Measurements from ENCODE around the gene NPY. TPM values are rescaled to one million over a fixed set of nuclear protein-coding genes. Genes with fewer than 3 reads are reported as not detected.
"Not testable (repeated sequence)": the region's sequence is repeated elsewhere in the genome, so short reads cannot be mapped to it uniquely, and the experiment has no call there.

The NPY gene
- not detected for total RNA-seq

DNA sequence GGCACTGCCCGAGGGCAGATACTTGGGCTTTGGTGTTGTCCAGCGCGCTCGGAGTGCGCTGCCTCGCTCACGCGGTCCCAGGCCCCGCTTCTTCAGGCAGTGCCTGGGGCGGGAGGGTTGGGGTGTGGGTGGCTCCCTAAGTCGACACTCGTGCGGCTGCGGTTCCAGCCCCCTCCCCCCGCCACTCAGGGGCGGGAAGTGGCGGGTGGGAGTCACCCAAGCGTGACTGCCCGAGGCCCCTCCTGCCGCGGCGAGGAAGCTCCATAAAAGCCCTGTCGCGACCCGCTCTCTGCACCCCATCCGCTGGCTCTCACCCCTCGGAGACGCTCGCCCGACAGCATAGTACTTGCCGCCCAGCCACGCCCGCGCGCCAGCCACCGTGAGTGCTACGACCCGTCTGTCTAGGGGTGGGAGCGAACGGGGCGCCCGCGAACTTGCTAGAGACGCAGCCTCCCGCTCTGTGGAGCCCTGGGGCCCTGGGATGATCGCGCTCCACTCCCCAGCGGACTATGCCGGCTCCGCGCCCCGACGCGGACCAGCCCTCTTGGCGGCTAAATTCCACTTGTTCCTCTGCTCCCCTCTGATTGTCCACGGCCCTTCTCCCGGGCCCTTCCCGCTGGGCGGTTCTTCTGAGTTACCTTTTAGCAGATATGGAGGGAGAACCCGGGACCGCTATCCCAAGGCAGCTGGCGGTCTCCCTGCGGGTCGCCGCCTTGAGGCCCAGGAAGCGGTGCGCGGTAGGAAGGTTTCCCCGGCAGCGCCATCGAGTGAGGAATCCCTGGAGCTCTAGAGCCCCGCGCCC lies at the start of gene NPY:
Gene NPY, plus strand, starts transcription at position 294 of the 802 bp plus-strand sequence. CDS start 1,051 bp downstream, outside the sequence.
- no peak for DNase-seq (ENCODE audit: low spot score)

DNA sequence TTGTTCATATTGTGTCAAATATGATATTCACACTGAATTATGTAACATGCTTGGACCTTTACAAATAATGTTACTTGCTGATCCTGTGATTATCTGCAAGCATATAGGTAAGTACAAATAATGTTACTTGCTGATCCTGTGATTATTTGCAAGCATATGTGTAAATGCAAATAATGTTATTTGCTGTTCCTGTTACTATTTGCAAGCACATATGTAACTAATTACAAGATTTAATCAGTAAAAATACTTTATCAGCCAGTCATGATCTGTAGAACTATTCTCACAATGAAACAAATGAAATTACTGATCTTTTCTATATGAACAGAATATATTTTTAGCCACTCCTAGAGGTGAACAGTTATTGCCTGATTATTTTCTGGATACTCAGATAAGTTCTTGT lies 44.7 kb upstream of the NPY start:
- no peak for DNase-seq (ENCODE audit: low spot score)

DNA sequence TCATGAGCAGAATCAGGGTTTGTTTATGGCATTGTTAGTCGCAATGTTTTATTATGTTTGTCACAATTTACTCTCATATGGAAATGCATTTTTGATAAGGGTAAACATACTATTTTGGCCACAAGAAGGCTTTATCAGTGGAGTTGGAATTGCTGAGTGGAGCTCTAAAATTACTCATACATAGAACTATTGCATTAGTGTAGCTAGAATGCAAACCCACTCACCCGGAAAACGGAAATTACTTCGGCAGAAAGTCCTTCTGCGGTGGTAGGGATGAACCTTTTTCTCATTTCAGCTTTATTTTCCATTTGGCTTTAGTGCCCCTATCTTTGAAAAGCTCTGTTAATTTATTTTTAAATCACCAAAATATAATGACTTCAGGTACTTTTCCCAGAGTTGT lies 42.8 kb upstream of the NPY start:
- DNase-seq (ENCODE audit: low spot score), result no peak

DNA sequence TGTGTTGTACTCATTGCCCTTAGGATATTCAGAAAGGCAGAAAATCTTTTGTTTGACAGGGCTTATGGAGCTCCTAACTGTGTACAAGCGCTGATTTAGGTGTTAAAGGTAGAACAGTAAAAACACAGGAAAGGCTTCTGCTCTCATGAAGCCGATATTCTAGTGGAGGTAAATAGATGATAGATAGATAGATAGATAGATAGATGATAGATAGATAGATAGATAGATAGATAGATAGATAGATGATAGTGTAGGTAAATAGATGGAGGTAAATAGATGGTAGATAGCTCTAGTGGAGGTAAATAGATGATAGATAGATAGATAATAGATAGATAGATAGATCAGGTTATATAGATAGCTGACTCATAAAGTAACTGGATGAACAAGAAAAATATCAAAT lies 39.4 kb upstream of the NPY start:
- no peak for DNase-seq (ENCODE audit: low spot score)

GRCh38 chr7:24245362-24245761 lies 38.6 kb upstream of the NPY start:
- no peak for DNase-seq (ENCODE audit: low spot score)

GRCh38 chr7:24249266-24249665 lies 34.7 kb upstream of the NPY start:
- DNase-seq (ENCODE audit: low spot score), result no peak

DNA sequence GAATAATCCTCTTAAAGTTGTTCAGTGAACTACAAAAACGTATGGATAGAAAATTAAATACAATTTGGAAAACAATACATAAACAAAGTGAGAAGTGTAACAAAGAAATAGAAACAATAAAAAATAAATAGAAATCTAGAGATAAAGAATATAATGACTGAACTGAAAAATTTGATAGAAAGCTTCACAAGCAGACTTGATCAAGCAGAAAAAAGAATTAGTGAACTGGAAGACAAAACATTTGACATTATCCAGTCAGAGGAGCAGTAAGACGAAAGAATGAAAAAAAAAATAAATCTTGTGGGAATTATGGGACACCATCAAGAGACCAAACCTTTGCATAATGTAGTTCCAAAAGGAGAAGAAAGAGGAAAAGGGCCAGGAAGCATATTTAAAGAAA lies 32.4 kb upstream of the NPY start:
- no peak for DNase-seq (ENCODE audit: low spot score)

- no peak for DNase-seq (ENCODE audit: low spot score)
Observed at GRCh38 chr7:24255139-24255538, 28.9 kb upstream of the NPY start.

GRCh38 chr7:24258324-24258723 lies 25.7 kb upstream of the NPY start:
- DNase-seq (ENCODE audit: low spot score), result not testable (repeated sequence)

- DNase-seq (ENCODE audit: low spot score), result no peak
Observed at GRCh38 chr7:24271938-24272337, 12.1 kb upstream of the NPY start.

GRCh38 chr7:24279512-24279911 lies 4.5 kb upstream of the NPY start:
- DNase-seq (ENCODE audit: low spot score), result no peak

DNA sequence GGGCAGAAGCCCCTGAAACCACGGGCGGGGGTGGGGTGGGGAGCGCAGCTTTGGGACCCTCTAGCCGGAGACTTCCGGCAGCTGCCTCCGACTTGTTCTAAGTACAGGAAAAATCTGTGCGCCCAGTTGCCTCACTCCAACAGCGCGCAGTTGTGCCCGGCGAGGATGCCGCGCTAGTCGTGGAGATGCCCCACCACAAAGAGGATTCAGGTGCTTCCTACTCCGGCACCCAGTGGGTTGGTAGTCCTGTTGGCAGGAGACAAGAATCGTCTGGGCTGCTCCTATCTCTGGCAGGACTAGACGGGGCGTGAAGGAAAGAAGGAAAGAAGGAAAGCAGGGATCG lies 465 bp upstream of the NPY start:
- no peak for DNase-seq (ENCODE audit: low spot score)

GRCh38 chr7:24284699-24285506 lies 913 bp downstream of the NPY start:
- DNase-seq (ENCODE audit: low spot score), result no peak

DNA sequence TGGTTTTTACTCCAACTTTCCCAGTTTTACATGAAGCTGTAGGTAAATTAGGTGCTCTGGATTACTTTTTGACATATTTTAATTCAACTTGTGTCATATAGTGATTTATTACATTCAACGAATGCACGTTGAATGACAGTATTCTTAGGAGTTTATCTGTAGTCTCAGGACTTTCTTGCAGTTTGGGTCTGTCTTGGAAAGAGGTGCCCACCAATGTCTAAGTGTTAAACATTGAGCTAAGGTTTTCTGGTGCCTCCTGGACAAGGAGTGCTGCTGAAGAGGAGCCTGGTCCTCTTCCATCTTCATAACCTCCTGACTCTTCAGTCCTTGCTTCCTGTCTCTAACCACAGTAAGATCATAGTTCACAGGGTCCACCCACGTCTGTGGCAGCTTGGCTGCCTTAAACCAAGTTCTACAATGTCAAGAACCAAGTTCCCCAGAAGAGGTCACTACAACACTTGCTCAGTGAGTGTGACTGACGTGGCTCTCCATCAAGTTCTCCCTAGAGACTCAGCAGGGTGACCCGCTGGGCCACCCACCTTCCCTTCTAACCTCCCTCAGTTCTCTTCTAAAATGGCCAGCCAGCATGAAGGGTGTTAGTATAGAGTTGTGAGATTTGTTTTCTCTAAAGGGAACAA lies 6.1 kb downstream of the NPY start:
- DNase-seq (ENCODE audit: low spot score), result no peak

GRCh38 chr7:24291271-24291670 lies 7.3 kb downstream of the NPY start:
- DNase-seq (ENCODE audit: low spot score), result no peak

DNA sequence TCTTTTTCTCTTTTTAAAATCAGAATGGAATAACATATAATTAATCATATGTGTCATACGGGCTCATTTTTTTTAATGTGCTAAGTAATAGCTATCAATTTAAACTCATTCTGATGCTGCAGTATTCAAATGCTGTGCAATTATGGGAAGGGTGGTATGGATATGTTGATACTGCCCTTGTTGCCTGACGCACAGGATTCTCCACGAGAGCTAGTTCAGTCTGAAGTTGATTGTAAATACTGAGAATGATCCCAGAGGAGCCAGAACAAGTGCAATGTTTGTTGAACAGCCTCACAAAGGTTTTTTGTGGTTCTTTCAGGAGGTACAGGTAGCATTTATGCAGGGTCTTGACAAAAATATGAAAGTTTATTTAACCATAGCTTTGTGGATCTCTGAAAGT lies 13.4 kb downstream of the NPY start:
- DNase-seq (ENCODE audit: low spot score), result no peak

DNA sequence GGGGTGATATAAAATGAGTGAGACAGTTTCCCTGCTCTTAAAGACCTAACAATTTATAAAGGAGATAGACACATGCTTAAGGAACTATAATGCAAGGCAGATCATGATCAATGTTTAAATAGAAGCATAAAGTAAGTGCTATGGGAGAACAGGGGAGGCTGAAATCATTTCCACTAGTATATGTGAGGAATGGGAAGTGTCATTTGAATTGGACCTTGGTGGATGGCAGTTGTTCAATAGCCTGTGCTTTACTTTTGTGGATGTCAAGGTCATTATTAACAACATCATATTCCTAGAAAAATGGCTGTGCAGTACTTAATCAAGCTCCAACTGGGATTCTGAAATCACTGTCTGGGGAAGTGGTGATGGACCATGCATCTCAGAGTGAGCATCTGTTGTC lies 14.7 kb downstream of the NPY start:
- DNase-seq (ENCODE audit: low spot score), result no peak

DNA sequence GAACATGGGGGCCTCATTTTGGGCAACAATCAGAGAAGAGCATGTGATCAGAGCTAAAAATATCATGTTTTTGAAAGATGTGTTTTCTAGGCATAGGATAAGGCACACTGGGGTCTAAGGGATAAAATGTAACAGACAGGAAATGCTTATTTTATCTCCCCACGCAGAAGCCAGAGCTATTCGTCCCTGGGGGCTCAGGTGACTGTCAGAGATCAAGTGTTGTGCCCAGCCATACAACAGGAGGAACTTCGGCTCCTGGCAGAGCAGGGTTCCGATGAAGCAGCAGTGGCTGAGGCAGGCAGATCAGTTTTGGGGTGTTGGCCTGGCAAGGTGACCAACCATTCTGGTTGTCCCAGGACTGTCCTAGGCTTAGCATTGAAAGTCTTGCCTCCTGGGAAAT lies 15.2 kb downstream of the NPY start:
- no peak for DNase-seq (ENCODE audit: low spot score)

DNA sequence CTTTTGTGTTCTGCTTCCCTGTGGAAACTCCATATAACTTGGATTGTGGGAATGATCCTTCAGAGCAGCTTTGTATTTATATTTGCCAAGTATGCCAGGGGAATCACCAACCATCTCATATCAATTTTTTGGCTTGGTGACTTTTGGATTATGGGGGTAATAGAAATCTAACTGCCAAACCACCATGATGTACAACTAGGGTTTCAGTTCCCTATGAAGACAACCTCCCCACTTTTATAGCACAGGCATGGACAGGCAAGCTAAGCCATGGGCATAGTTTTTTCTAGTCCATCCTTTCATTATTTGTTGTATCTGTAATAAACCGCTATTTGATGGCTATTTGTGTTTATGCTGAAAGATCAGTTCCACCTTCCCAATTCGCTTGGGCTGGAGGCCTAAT lies 17.7 kb downstream of the NPY start:
- no peak for DNase-seq (ENCODE audit: low spot score)

GRCh38 chr7:24304494-24305095 lies 20.6 kb downstream of the NPY start:
- DNase-seq (ENCODE audit: low spot score), result no peak

DNA sequence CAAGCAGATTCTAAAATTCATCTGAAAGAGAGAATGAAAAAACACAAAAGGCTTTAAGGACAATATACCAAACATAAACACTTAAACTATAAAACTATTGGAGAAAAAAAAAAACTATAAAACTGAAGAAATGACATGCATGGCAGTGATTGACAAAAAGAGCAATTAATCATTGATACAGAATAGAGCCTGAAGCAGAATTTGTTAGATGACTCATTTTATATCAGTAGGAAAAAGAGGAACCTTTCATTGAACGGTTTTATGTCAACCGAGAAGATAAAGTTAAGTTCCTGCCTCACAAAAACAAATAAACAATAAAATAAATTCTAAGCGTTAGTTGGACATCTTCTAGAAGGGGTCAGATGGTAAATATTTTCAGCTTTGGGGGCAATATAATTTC lies 23.3 kb downstream of the NPY start:
- DNase-seq (ENCODE audit: low spot score), result no peak

DNA sequence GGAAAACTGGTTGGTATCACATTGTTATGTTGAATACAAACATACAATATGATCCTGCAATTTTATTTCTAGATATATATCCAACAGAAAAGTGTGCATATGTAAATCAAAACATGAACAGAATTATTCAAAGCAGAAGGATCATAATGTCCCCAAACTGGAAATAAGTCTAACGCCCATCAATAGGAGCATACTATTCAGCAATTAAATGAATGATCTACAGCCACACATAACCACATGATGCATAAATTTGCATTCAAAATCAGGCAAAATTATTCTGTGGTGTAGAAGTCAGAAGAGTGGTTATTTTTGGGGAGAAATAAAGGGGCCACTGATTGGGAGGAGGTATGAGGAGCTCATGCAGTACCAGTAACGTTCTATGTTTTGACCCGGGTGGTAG lies 28.6 kb downstream of the NPY start:
- DNase-seq (ENCODE audit: low spot score), result no peak

Data from ureter (tissue), 1 donor.